Transverse colon (tissue), 4 donors: Measurements from ENCODE around the gene MPRIP.

Experiments used
- CTCF ChIP-seq, 5 experiments: fragments of 200-600 bp in 3 of 5; fragments of 450-650 bp in 2 of 5; sonication (generic) in 3 of 5; IDR thresholded peaks; 1 replicate in 2 of 5; 2 replicates in 3 of 5; pipeline ENCODE4 v1.5.1; 2016 to 2017; ENCODE audit warnings: antibody characterized with exemption in 5 of 5, inconsistent platforms in 3 of 5, mild to moderate bottlenecking in 2 of 5, moderate library complexity in 1 of 5
- POLR2A ChIP-seq: fragments of 450-650 bp; IDR thresholded peaks from one replicate; pipeline ENCODE4 v1.6.1; 2016; ENCODE audit warnings: antibody characterized with exemption, mild to moderate bottlenecking, moderate library complexity
- POLR2AphosphoS5 ChIP-seq, 3 donors: sonication (generic); formaldehyde crosslinking; IDR thresholded peaks; one replicate each; pipeline ENCODE4 v1.6.1; 2016; ENCODE audit warnings: antibody characterized with exemption in 3 of 3

GRCh38 chr17:17150448-17150800, 108.2 kb downstream of the MPRIP start:
- TF ChIP-seq POLR2A (no peak), CTCF (IDR thresholded peaks at IDR 0.05) (no peak), POLR2AphosphoS5 (IDR thresholded peaks at IDR 0.05) (no peak)
